ENCODE results near the gene GPR37L1. TPM values are rescaled to one million over a fixed set of nuclear protein-coding genes. Genes with fewer than 3 reads are reported as not detected.
"Not testable (repeated sequence)": the region's sequence is repeated elsewhere in the genome, so short reads cannot be mapped to it uniquely, and the experiment has no call there.

The GPR37L1 gene
- total RNA-seq, 4 donors from 2014 or later = 0.09 TPM; not detected in 3

DNA sequence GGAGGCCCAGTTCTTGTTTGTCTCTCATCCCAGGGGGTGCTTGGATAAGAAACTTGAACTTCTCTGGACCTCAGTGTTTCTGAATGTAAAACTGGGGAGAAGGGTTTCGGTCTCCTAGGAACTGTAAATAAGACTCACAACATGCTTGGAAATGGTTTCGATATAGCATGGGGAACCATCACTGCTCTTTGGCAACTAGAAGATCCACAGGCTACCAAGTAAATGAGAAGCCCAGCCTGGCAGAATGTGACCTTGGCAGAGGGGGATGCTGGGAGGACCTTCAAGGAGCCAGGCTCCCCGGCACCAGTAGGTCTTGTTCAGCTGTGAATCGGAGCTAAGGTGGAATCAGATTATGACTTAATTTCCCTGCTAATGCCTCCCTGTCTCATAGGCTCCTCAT lies 18.1 kb downstream of the GPR37L1 start:
- Histone ChIP-seq H3K9me3 (no peaks in the 10 kb centered on the region), H3K27ac (no peak overlapping the region), H3K36me3 (peaks cover 0 to 54% (median 11%) of the 10 kb centered on the region in 3 donors), H3K4me3 (no peak overlapping the region), H3K27me3 (no peaks in the 10 kb centered on the region), H3K4me1 (peaks cover 5 to 46% (median 24%) of the 10 kb centered on the region in 3 donors)
- TF ChIP-seq, protein P1, sequence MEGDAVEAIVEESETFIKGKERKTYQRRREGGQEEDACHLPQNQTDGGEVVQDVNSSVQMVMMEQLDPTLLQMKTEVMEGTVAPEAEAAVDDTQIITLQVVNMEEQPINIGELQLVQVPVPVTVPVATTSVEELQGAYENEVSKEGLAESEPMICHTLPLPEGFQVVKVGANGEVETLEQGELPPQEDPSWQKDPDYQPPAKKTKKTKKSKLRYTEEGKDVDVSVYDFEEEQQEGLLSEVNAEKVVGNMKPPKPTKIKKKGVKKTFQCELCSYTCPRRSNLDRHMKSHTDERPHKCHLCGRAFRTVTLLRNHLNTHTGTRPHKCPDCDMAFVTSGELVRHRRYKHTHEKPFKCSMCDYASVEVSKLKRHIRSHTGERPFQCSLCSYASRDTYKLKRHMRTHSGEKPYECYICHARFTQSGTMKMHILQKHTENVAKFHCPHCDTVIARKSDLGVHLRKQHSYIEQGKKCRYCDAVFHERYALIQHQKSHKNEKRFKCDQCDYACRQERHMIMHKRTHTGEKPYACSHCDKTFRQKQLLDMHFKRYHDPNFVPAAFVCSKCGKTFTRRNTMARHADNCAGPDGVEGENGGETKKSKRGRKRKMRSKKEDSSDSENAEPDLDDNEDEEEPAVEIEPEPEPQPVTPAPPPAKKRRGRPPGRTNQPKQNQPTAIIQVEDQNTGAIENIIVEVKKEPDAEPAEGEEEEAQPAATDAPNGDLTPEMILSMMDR (IDR thresholded peaks at IDR 0.05) = no peak
- no peak for TF ChIP-seq POLR2A (IDR thresholded peaks at IDR 0.05)
- intact Hi-C loops (cut with DNase I) = no loop called here
- WGBS, 2 donors = 90 to 100% methylated on average over 2 of the region's 4 CpGs
- DNase-seq = no peak

- intact Hi-C loops (cut with DNase I); DNase-seq; H3K9me3 ChIP-seq; H3K27me3 ChIP-seq; H3K4me3 ChIP-seq; H3K27ac ChIP-seq: not testable (repeated sequence)
- 85 to 100% methylated on average over 3 of the region's 3 CpGs for WGBS, 2 donors
- Histone ChIP-seq H3K4me1 (peaks cover 5 to 46% (median 24%) of the 10 kb centered on the region in 3 donors), H3K36me3 (peaks cover 0 to 48% (median 10%) of the 10 kb centered on the region in 3 donors)
Observed at GRCh38 chr1:202141468-202141867, 18.8 kb downstream of the GPR37L1 start.

GRCh38 chr1:202143011-202143767 lies 20.5 kb downstream of the GPR37L1 start:
- peaks cover 0 to 31% (median 0%) of the 10 kb centered on the region in 3 donors for H3K36me3 ChIP-seq
- 9 to 15% methylated on average over 10 to 12 of the region's 17 CpGs for WGBS, 2 donors
- peak overlapping the region; percentile 82 to 97 (median 94) for H3K27ac ChIP-seq
- H3K4me1 ChIP-seq = peaks cover 5 to 46% (median 24%) of the 10 kb centered on the region in 3 donors
- peak overlapping the region; percentile 62 to 96 (median 90) for H3K4me3 ChIP-seq
- no peak for DNase-seq
- H3K9me3 ChIP-seq = no peaks in the 10 kb centered on the region
- TF ChIP-seq, protein P1 (IDR thresholded peaks at IDR 0.05) = no peak
- no peak for TF ChIP-seq POLR2A (IDR thresholded peaks at IDR 0.05)
- intact Hi-C loops (cut with DNase I) = no loop called here
- no peaks in the 10 kb centered on the region for H3K27me3 ChIP-seq

DNA sequence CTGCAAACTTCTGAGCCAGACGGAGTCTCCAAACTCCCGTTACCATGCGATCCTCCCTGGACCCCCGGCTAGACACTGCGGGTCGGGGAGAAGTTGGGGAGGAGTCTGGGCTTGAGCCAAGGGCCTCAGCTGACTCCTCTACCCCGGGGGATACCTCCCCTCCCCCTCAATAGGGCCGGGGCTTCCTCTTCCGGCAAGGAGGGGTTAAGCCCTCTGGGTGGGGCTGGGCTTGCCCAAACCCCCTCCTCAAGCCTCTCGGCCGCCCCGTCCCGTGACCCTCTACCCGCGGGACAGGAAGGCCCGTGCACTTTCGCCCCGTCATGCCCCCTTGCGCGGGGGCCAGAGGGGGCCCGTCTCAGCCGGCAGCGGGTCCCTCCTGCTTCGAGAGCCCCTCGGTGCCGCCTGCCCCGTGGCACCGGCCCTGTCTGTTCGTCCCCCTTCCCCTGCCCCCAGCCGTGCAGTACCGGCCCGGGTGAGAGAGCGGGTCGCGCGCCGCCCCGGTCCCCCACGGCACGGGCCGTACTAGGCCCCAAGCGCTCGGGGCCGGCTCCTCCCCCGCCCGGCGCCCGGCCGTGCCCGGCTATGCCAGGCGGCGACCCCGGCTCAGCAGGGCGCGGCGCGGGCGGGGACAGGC lies 21.2 kb downstream of the GPR37L1 start:
- Histone ChIP-seq H3K27ac (peak overlapping the region; percentile 82 to 97 (median 94)), H3K4me1 (peaks cover 5 to 46% (median 24%) of the 10 kb centered on the region in 3 donors), H3K4me3 (peak overlapping the region; percentile 62 to 96 (median 90)), H3K9me3 (no peaks in the 10 kb centered on the region), H3K36me3 (peaks cover 0 to 24% (median 0%) of the 10 kb centered on the region in 3 donors), H3K27me3 (no peaks in the 10 kb centered on the region)
- no peak for TF ChIP-seq POLR2A (IDR thresholded peaks at IDR 0.05)
- DNase-seq = no peak
- 0% methylated on average over 4 to 5 of the region's 58 CpGs for WGBS, 2 donors
- intact Hi-C loops (cut with DNase I) = no loop called here

GRCh38 chr1:202144402-202145067 lies 21.8 kb downstream of the GPR37L1 start, which contains the start of gene ARL8A:
TSS of gene ARL8A (minus strand) at chr1:202144737. CDS start at chr1:202144572, 165 bp downstream.
- H3K27me3 ChIP-seq = no peaks in the 10 kb centered on the region
- H3K4me3 ChIP-seq = peak within 1 kb of the TSS; percentile 62 to 96 (median 90)
- peaks cover 5 to 46% (median 24%) of the 10 kb centered on the region in 3 donors for H3K4me1 ChIP-seq
- H3K36me3 ChIP-seq = peaks cover 0 to 17% (median 0%) of the 10 kb centered on the region in 3 donors
- H3K27ac ChIP-seq = peak within 1 kb of the TSS; percentile 82 to 97 (median 94)
- TF ChIP-seq, protein P1 (IDR thresholded peaks at IDR 0.05) = no peak
- peak in 2 of 4 donors; percentile 56 to 70 for TF ChIP-seq POLR2A (IDR thresholded peaks at IDR 0.05)
- WGBS, 2 donors = 0% methylated on average over 1 to 7 of the region's 82 CpGs
- intact Hi-C loops (cut with DNase I) = no loop called here
- DNase-seq = no peak
- H3K9me3 ChIP-seq = no peaks in the 10 kb centered on the region

Measured in esophagus squamous epithelium (tissue), 5 donors.